Renal cortex interstitium (tissue), 11 donors: ENCODE results near the gene ZNF148. TPM values are rescaled to one million over a fixed set of nuclear protein-coding genes. Genes with fewer than 3 reads are reported as not detected.

ENCODE experiments used
- DNase-seq, 11 donors: peaks; one replicate each; pipeline ENCODE4 v3.0.0-alpha.2; 2013; ENCODE audit warnings: low read depth in 9 of 11, low spot score in 4 of 11; ENCODE audit errors: extremely low read depth in 1 of 11
- polyA plus RNA-seq, 3 donors: library from polyadenylated mRNA; unstranded; fragments of 120-200 nt; gene quantifications; one replicate each; pipeline ENCODE4 v1.2.1, GENCODE V29; 2013; ENCODE audit not compliant: insufficient read length in 3 of 3

Gene ZNF148
- polyA plus RNA-seq, 3 donors: 44.1 to 49.4 (median 44.6) TPM

- DNase-seq: no peak
Observed at GRCh38 chr3:125316246-125316645, 58.9 kb downstream of the ZNF148 start.

DNA sequence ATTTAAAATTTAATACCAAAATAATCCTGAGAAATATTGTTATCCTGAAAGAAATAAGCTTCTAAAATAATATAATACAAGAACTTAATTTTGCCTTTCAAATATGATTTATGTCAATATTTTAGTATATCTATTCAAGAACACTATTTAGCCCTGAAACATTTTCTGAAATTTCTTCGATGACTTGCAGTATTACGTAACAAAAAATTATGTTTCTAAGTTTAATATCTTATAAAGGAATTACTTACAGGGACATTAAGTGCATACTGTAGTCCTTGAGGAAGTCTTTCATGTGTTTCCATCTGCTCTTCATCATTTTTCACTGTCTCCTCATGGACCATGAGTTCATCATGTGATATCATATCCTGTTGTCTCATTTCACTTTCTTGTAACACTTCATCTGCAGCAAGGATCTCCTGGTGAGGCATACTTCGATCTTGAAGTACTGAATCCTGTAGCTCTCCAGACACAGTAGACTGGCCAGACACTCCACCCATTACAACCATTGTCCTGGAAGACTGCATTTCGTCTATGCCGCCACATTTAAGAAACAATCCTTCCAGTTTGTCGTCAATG lies 62.0 kb downstream of the ZNF148 start:
- no peak for DNase-seq

- DNase-seq: no peak
Observed at GRCh38 chr3:125310623-125311081, 64.5 kb downstream of the ZNF148 start.

GRCh38 chr3:125309476-125309875 lies 65.6 kb downstream of the ZNF148 start:
- no peak for DNase-seq

DNA sequence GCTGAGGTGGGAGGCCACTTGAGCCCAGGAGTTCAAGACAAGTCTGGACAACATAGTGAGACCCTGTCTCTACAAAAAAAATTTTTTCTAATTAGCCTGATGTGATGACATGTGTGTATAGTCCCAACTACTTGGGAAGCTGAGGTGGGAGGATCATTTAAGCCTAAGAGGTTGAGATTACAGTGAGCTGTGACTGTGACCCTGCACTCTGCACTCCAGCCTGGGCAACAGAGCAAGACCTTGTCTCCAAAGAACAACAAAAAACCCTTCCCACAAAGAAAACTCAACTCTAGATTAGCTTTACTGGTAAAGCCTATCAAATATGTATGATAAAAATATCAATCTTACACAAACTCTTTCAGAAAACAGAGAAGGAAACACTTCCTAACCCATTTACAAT lies 68.5 kb downstream of the ZNF148 start:
- no peak for DNase-seq

- DNase-seq: no peak
Observed at GRCh38 chr3:125302932-125303331, 72.2 kb downstream of the ZNF148 start.

DNA sequence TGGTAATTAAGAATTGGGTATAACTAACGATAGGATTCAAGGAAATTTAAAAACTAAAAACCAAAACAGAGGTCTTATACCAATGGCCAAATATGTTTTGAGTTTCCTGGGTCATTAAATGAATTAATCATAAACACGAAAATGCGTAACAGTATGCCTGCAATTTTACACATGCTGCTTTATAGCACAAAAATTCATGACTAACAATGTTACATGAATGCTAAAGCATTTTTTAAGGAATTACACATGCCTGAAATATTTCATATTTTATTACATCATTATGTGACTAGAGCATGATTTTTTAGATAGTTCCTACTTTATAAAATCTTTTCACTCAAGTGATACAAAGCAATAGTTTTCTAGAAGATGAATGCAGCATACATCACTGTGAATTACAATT lies 74.7 kb downstream of the ZNF148 start:
- DNase-seq: no peak

DNA sequence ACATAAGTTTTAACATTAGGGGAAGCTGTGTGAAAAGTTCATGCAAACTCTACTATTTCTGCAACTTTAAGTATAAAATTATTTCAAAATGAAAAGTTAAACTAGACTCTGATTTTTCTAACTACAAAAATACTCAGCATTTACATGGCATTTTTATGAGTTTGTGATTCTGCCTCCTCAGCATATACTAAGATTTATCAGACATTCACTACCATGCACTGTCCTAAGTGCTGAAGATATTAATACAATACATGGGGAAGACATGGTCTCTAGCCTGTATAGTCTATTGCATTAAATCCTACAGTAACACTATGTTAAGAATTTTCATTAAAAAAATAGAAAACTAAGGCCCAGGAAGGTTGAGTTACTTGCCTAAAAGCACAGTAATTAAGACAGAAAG lies 80.7 kb downstream of the ZNF148 start:
- DNase-seq: no peak

- DNase-seq: no peak
Observed at GRCh38 chr3:125292015-125292414, 83.1 kb downstream of the ZNF148 start.

GRCh38 chr3:125289429-125289981 lies 85.6 kb downstream of the ZNF148 start:
- no peak for DNase-seq

- no peak for DNase-seq
Observed at GRCh38 chr3:125287248-125287647, 87.9 kb downstream of the ZNF148 start.

DNA sequence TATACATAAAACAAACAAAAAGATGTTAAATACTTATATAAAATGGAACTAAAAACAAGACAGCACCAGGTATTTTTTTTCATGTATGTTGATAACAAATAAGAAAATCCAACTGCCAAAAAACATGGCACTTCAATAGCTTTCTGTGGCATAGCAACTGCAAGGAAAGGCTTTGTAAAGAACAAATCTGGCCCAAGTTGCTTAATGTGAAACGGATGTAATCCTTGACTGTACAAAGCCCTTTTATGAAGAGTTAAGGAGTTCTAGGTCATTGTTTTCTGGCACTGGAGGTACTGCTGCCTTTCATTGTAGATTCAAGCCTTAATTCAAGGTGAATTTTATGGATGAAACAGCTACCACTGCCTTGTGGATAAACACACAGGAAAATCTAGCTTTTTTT lies 93.7 kb downstream of the ZNF148 start:
- DNase-seq: no peak

DNA sequence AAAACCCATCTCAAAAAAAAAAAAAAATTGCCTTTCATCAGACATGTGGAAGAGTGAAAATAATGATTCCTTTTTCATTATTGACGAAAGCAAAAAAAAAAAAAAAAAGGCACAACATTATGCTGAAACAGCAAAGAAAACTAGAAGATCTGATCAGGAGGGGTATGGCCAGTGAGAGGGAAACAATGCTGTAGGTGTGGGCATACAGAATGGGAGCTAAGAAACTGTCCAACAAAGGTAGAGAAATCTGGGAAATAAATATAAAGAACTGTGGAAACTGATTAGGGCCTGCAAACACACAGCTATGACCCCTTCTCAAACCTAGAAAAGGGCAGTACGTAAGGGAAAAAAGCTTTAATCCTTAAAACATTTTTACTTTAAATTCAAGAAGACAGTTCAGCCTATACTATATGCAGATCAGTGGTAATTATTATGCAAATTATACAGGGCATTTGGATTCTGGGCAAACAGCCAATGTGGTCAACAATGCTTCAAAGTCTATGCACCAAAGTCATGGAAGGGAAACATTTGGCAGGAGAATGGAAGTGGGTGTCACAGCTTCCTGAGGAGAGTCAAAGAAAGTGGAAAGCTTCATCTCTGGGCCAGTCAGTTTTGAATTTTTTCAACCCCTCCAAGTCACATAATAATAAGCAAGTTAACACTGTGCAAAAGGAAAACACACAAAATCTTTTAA lies 94.3 kb downstream of the ZNF148 start:
- DNase-seq: peak in 1 of 11 donors; percentile 7

GRCh38 chr3:125278155-125278554 lies 97.0 kb downstream of the ZNF148 start:
- no peak for DNase-seq

GRCh38 chr3:125271127-125271526 lies 104.0 kb downstream of the ZNF148 start:
- DNase-seq: no peak

- DNase-seq: no peak
Observed at GRCh38 chr3:125267460-125267859, 107.7 kb downstream of the ZNF148 start.

DNA sequence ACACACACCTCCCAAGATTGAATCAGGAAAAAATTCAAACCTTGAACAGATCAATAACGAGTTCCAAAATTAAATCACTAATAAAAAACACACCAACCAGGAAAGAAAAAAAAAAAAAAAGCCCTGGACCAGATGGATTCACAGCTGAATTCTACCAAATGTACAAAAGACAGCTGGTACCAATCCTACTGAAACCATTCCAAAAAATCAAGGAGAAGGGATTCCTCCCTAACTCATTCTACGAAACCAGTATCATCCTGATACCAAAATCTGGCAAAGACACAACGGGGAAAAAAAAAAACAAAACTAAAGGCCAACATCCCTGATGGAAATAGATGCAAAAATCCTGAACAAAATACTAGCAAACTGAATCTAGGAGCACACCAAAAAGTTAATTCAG lies 108.2 kb downstream of the ZNF148 start:
- no peak for DNase-seq

- DNase-seq: no peak
Observed at GRCh38 chr3:125262161-125262560, 113.0 kb downstream of the ZNF148 start.

GRCh38 chr3:125261031-125261430 lies 114.1 kb downstream of the ZNF148 start:
- no peak for DNase-seq

GRCh38 chr3:125260158-125260557 lies 115.0 kb downstream of the ZNF148 start:
- no peak for DNase-seq

DNA sequence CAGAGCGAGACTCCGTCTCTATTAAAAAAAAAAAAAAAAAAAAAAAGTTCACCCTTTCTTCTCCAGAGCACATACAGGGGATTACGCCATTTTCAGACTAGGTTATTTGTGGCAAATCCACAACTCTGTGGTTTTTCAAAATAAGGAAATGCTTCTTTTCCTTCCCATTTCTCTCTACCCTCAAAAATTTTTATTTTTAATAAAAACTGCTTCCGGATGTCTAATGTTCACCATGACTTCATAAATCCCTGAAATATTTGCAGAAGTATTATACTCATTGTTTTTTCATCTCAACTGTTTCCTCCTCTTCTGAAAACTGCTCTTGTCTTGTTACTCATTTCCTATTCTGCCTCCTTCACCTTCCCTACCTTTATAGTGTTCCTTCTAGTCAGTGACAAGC lies 117.6 kb downstream of the ZNF148 start:
- no peak for DNase-seq
